Placental pericyte (primary cell): ENCODE data around the gene OR1M1. TPM values are rescaled to one million over a fixed set of nuclear protein-coding genes. Genes with fewer than 3 reads are reported as not detected.

Experiments used
- small RNA-seq: library from RNA; depleted of rRNA; stranded (forward); fragments of <200 nt; gene quantifications from one replicate; pipeline ENCODE3, GENCODE V24; 2012; ENCODE audit warnings: low replicate concordance
- total RNA-seq: library from RNA; depleted of rRNA; stranded (reverse); fragments of >200 nt; gene quantifications from 2 replicates; pipeline ENCODE4 v1.2.3, GENCODE V29; 2012

OR1M1 gene, protein sequence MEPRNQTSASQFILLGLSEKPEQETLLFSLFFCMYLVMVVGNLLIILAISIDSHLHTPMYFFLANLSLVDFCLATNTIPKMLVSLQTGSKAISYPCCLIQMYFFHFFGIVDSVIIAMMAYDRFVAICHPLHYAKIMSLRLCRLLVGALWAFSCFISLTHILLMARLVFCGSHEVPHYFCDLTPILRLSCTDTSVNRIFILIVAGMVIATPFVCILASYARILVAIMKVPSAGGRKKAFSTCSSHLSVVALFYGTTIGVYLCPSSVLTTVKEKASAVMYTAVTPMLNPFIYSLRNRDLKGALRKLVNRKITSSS
- total RNA-seq, result not detected in 2 replicates

DNA sequence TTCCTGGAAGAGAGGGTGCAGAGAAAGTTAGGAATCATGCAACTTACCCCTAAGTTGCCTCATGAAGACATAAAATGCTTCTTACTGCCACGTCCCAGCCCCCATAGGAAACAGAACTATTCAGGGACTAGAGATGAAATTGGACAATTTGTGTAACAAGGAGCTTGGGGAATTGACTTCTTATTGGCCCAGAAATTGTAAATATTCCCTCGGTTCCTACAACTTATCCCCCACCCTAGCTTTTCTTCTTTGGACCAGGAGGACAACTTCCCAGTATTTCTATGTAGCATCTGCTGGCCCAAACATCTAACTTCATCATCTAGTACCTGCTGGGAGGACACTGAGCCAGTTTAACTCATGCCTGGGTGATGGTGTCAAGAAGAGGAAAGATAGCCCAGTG is at the start of gene OR1M1:
OR1M1 (plus strand) TSS at position 301 of the 400 bp plus-strand sequence. CDS start 6,184 bp downstream, outside the sequence.

DNA sequence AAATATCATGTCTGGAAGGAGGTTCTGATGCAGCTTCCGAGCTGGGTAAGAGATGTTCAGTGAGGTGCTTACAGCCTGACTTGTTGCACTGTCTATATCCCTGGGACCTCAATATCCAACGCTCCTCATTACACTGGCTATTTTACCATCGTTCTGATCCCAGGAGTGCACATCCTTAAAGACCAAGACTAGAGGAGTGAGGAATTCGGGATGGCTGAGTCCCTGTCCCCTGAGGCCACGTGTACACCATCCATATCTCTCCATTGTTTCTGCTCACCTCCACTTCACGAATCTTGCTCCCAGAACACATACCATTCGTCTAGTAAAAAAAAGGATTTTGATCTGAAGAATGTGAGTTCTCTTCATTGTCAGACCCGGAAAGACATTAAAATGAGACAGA is 20.5 kb downstream of the OR1M1 start, which contains the start of gene OR7G2:
OR7G2 (minus strand) TSS at position 101 of the 400 bp plus-strand sequence. CDS start 4,232 bp downstream, outside the sequence.

DNA sequence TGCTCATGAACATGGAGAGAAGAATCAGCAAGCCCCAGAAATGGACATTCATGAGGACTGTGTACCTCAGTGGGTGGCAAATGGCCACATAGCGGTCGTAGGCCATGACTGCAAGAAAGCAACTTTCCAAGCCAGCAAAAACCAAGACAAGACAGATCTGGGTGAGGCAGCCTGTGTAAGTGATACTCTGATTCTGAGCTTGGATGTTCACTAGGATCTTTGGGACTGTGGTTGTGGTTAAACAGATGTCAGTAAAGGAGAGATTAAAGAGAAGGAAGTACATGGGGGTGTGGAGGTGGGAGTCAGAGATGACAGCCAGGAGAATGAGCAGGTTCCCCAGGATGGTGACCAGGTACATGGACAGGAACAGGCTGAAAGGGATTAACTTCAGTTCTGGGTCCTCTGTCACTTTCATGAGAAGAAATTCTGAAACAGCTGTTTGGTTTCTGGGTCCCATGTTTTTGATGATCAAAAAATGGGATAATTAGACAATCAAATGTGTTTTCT is 28.5 kb downstream of the OR1M1 start, which contains the start of gene OR7G1:
OR7G1 (minus strand) TSS at position 457 of the 507 bp plus-strand sequence; CDS start at position 457, 0 bp downstream.

DNA sequence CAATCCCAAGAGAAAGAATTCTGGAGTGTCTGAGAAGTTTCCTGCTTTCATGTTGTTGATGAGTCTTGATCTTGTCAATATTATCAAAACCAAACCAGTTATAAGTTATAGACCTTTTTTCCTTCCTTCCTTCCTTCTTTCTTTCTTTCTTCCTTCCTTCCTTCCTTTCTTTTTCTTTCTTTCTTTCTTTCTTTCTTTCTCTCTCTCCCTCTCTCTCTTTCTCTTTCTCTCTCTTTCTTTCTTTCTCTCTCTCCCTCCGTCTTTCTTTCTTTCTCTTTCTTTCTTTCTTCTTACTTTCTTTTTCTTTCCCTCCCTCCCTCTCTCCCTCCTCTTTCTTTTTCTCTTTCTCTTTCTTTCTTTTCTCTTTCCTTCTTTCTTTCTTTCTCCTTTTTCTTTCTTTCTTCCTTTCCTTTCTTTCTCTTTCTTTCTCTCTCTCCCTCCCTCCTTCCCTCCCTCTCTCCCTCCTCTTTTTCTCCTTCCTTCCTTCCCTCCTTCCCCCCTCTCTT is 40.1 kb downstream of the OR1M1 start, which contains the start of gene OR7G3:
OR7G3 (minus strand) TSS at position 51 of the 506 bp plus-strand sequence; CDS start at position 51, 0 bp downstream.

DNA sequence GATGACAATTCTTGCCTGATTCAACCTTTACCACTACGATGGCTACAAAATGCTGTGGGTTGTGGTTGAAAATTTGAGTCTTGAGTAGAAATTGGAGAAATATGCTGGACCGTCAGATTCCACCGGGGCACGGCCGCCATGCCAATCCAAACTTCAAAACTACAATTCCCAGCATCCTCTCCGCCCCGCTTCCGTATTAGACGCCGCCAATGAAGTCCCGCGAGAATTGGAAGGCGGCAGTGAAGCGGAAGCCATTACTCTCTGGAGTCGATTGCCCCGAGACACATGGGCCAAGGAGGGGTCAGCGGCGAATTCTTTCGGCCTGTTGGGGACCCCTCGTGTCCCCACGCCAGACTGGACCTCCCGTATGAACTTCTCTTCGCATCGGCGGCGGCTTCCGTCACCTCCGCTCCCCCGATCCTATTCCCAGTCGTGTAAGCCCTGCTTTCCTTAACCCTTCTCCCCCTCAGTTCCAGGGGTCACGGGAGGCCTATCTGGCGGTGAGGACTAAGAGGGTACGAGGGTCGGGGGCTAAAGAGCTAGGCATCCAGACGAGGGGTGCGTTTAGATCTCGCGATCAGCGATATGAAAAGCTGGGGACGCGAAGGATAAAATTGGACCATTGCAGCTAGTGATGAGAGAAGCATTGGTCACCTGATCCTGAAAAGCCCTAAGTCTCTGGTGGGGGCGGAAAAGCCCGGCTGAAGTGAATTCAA is 53.5 kb downstream of the OR1M1 start, which contains the start of gene ZNF317:
ZNF317 (plus strand) TSS at position 239 of the 716 bp plus-strand sequence. CDS start 15,620 bp downstream, outside the sequence.

Small RNAs within 50 kb of the gene (small RNA-seq; reads per million reads assigned to genes)
- not detected for gene OR1M4P

Other genes with a start within 250 kb of the OR1M1 start
- gene MUC16, start 76.7 kb upstream of the OR1M1 start, total RNA-seq, result under 0.01 TPM in 1 of 2 replicates, not detected in the other
- gene OR7G2, start 20.4 kb downstream of the OR1M1 start, total RNA-seq, result not detected in 2 replicates
- not detected in 2 replicates for gene OR7G1, start 28.7 kb downstream of the OR1M1 start, total RNA-seq
- not detected in 2 replicates for gene OR7G3, start 39.9 kb downstream of the OR1M1 start, total RNA-seq
- gene ZNF317, start 53.3 kb downstream of the OR1M1 start, total RNA-seq, result 20.3 and 24.1 TPM in 2 replicates
- gene OR7D2, start 91.9 kb downstream of the OR1M1 start, total RNA-seq, result not detected in 2 replicates
- gene OR7D4, start 132.5 kb downstream of the OR1M1 start, total RNA-seq, result not detected in 2 replicates
- gene OR7E24, start 163.9 kb downstream of the OR1M1 start, total RNA-seq, result not detected in 2 replicates
- 9.2 and 16.2 TPM in 2 replicates for gene ZNF699, start 222.8 kb downstream of the OR1M1 start, total RNA-seq
- gene ZNF559, start 237.1 kb downstream of the OR1M1 start, total RNA-seq, result 8.5 and 10.0 TPM in 2 replicates